Activated B cell treated with CpG ODN at 0.5 μM for 24 hours (primary cell): ENCODE data around the gene AMPD3. TPM values are rescaled to one million over a fixed set of nuclear protein-coding genes. Genes with fewer than 3 reads are reported as not detected.
A peak's percentile ranks its signal among the peaks of the same experiment; 100 is the strongest.
"Not testable (repeated sequence)": the region's sequence is repeated elsewhere in the genome, so short reads cannot be mapped to it uniquely, and the experiment has no call there.

ENCODE experiments used
- ATAC-seq: fragments of 200-7000 bp; cut with Tn5 transposase; one replicate; pipeline ENCODE4 v1.10.0; 2021; ENCODE audit warnings: low read depth, mild to moderate bottlenecking, moderate library complexity
- CTCF ChIA-PET: fragments of 350-600 bp; sonication (Branson Sonifier 250); formaldehyde crosslinking; loops from one replicate; lab custom pipeline; 2021; ENCODE audit warnings: antibody characterized with exemption; lab: Charles Lee
- POLR2A ChIA-PET: fragments of 350-600 bp; sonication (Branson Sonifier 250); formaldehyde crosslinking; loops from one replicate; lab custom pipeline; 2021; ENCODE audit warnings: antibody characterized with exemption; lab: Charles Lee
- DNase-seq: peaks from one replicate; pipeline ENCODE4 v3.0.0; 2022
- H3K27ac Mint-ChIP-seq: one replicate; pipeline ENCODE4 v1.8.0; 2020; ENCODE audit warnings: mixed read lengths
- H3K27me3 Mint-ChIP-seq: one replicate; pipeline ENCODE4 v1.8.0; 2021; ENCODE audit warnings: mixed read lengths
- H3K36me3 Mint-ChIP-seq: one replicate; pipeline ENCODE4 v1.8.0; 2021; ENCODE audit warnings: low read depth, mixed read lengths
- H3K4me1 Mint-ChIP-seq: one replicate; pipeline ENCODE4 v1.8.0; 2021; ENCODE audit warnings: mixed read lengths
- H3K4me3 Mint-ChIP-seq: one replicate; pipeline ENCODE4 v1.8.0; 2020; ENCODE audit warnings: mild to moderate bottlenecking, mixed read lengths
- H3K9me3 Mint-ChIP-seq: one replicate; pipeline ENCODE4 v1.8.0; 2020; ENCODE audit warnings: mixed read lengths
- intact Hi-C: fragments of 100-400 bp; cut with micrococcal nuclease; formaldehyde crosslinking; loops from one replicate; pipeline ENCODE4 v1.15.1; 2024
- total RNA-seq: library from RNA; stranded (reverse); gene quantifications from 2 replicates; pipeline ENCODE4 v1.2.3, GENCODE V29; 2022
- TF ChIP-seq, protein P1 (sequence below): fragments of 200-600 bp; IDR thresholded peaks from one replicate; pipeline ENCODE4 v1.8.0; 2022; ENCODE audit warnings: antibody characterized with exemption, mild to moderate bottlenecking

Gene AMPD3
- total RNA-seq, 1 donor from 2014 or later: 116 TPM

DNA sequence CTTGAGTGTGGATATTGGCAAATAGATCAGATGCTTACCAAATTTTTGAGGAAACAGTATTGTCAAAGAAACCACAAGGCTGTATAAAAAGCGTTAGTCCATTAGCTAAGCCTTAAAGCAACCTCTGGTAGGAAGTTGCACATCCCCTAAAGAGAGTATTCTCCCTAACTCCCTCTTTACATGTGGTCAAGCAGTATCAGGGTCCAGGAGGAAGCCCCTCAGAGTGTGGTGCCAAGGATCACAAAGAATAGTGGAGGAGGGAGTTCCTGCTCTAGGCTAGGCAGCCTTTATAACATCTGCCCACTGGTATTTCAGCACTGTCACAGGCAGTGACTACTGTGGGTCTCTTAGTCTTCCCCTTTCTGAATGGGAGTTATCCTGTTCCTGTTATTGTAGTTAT lies 18.8 kb upstream of the AMPD3 start:
- POLR2A ChIA-PET: interaction anchor here (1.1 to 2.1 kb wide), 2 partner anchors 15 to 23 kb away, joined by 4 to 6 read pairs; no protein-coding TSS in a partner anchor
- no peaks in the 10 kb centered on the region for H3K36me3 Mint-ChIP-seq
- CTCF ChIA-PET: interaction anchor here (2.0 kb wide), 1 partner anchor 23 kb away, joined by 12 read pairs; no protein-coding TSS in a partner anchor
- intact Hi-C loops: loop anchor here (2.0 kb wide), 1 partner anchor 15 kb away; no protein-coding TSS in a partner anchor
- ATAC-seq (no peak), DNase-seq (no peak)
- peaks cover 23% of the 10 kb centered on the region for H3K4me1 Mint-ChIP-seq
- no peaks in the 10 kb centered on the region for H3K27me3 Mint-ChIP-seq
- TF ChIP-seq, protein P1, sequence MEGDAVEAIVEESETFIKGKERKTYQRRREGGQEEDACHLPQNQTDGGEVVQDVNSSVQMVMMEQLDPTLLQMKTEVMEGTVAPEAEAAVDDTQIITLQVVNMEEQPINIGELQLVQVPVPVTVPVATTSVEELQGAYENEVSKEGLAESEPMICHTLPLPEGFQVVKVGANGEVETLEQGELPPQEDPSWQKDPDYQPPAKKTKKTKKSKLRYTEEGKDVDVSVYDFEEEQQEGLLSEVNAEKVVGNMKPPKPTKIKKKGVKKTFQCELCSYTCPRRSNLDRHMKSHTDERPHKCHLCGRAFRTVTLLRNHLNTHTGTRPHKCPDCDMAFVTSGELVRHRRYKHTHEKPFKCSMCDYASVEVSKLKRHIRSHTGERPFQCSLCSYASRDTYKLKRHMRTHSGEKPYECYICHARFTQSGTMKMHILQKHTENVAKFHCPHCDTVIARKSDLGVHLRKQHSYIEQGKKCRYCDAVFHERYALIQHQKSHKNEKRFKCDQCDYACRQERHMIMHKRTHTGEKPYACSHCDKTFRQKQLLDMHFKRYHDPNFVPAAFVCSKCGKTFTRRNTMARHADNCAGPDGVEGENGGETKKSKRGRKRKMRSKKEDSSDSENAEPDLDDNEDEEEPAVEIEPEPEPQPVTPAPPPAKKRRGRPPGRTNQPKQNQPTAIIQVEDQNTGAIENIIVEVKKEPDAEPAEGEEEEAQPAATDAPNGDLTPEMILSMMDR: no peak
- H3K9me3 Mint-ChIP-seq: peaks cover 4% of the 10 kb centered on the region
- H3K4me3 Mint-ChIP-seq: no peak overlapping the region
- peak overlapping the region; percentile 68 for H3K27ac Mint-ChIP-seq

DNA sequence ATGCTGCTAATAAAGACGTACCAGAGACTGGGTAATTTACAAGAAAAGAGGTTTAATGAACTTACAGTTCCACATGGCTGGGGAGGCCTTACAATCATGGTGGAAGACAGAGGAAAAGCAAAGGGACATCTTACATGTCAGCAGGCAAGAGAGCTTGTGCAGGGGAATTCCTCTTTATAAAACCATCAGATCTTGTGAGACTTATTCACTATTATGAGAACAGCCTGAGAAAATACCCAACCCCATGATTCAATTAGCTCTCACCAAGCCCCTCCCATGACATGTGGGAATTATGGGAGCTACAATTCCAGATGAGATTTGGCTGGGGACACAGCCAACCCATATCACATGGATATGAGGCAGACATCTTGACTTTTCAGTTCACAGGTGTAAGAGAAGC lies 18.4 kb upstream of the AMPD3 start:
- peak overlapping the region; percentile 68 for H3K27ac Mint-ChIP-seq
- POLR2A ChIA-PET: interaction anchor here (1.1 to 2.1 kb wide), 2 partner anchors 15 to 23 kb away, joined by 4 to 6 read pairs; no protein-coding TSS in a partner anchor

DNA sequence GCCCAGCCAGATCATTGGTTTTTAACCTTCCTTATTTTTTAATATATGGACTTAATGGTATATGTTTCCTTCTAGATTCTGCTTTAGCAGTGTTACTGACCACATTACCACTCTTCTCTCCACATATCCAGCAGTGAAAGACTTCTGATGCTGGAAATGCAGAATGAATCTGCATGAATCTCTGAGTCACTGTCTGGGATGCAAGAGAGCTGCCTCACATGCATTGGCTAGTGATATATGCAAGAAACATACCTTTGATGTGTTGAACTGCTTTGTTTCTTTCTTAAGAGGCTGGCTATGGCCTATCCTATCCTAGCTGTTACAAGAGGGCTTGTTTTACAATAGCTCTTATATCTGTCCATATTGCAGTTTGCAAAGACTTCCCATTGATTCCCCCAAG lies 16.6 kb upstream of the AMPD3 start:
- Mint-ChIP-seq H3K27ac (no peak overlapping the region), H3K4me3 (no peak overlapping the region), H3K36me3 (no peaks in the 10 kb centered on the region), H3K27me3 (no peaks in the 10 kb centered on the region), H3K4me1 (peaks cover 44% of the 10 kb centered on the region), H3K9me3 (no peaks in the 10 kb centered on the region)
- TF ChIP-seq, protein P1: no peak
- CTCF ChIA-PET: no interaction called here
- intact Hi-C loops: no loop called here
- POLR2A ChIA-PET: interaction anchor here (6.1 kb wide), 1 partner anchor 15 kb away, joined by 159 read pairs; the partner anchor contains the start of gene AMPD3
- ATAC-seq: no peak
- no peak for DNase-seq

More for the DNA sequence above, 18.4 kb upstream of the AMPD3 start:
- H3K4me1 Mint-ChIP-seq: peaks cover 27% of the 10 kb centered on the region
- not testable (repeated sequence) for H3K27me3 Mint-ChIP-seq, DNase-seq, ATAC-seq, H3K4me3 Mint-ChIP-seq, H3K36me3 Mint-ChIP-seq, H3K9me3 Mint-ChIP-seq
- CTCF ChIA-PET: interaction anchor here (2.0 kb wide), 1 partner anchor 23 kb away, joined by 12 read pairs; no protein-coding TSS in a partner anchor
- intact Hi-C loops: loop anchor here (2.0 kb wide), 1 partner anchor 14 kb away; no protein-coding TSS in a partner anchor

DNA sequence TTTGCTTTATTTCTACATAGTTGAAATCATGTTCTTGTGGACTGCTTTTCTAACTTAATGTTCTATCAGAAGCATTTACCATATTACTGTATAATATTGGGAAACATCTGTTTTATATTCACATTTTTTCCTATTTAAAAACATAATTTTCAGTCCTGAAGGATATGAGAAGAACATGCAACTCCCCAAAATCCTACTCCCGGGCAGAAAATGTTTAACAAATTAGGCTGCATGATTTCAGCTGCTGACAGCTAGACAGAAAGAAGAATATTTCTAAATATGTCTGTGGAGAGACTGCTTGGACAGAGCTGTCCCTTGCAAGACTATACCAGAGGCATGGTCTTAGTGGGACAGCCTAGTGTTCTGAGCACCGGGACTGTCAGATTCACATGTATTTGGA lies 15.7 kb upstream of the AMPD3 start:
- H3K27ac Mint-ChIP-seq: peak overlapping the region; percentile 4
- TF ChIP-seq, protein P1: no peak
- H3K36me3 Mint-ChIP-seq: no peaks in the 10 kb centered on the region
- no peak overlapping the region for H3K4me3 Mint-ChIP-seq
- DNase-seq (no peak), ATAC-seq (no peak)
- POLR2A ChIA-PET: interaction anchor here (6.1 kb wide), 1 partner anchor 15 kb away, joined by 159 read pairs; the partner anchor contains the start of gene AMPD3
- H3K9me3 Mint-ChIP-seq: no peaks in the 10 kb centered on the region
- CTCF ChIA-PET: no interaction called here
- intact Hi-C loops: no loop called here
- peaks cover 48% of the 10 kb centered on the region for H3K4me1 Mint-ChIP-seq
- H3K27me3 Mint-ChIP-seq: no peaks in the 10 kb centered on the region

DNA sequence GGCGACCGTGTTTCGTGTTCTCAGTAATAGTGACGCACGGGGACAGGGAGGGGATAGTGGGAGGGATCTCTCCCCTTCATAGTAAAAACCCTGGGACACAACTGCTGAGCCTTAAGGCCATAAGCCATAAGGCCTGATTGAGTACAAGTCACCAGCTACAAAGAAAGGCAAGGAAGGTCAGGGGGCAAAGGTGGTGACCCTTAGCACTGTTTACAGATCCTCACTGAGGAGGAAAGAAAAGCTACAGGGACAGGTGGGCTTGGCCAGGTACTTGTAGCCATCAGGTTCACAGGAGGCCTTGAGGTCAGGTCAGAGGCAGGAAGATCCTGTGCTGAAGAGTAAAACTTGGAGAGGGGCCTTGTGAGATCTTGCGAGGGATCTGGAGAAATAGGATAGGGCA lies 15.1 kb upstream of the AMPD3 start:
- CTCF ChIA-PET: interaction anchor here (1.2 kb wide), 1 partner anchor 101 kb away, joined by 3 read pairs; the partner anchor contains the start of gene RNF141
- DNase-seq (no peak), ATAC-seq (no peak)
- H3K27me3 Mint-ChIP-seq: no peaks in the 10 kb centered on the region
- intact Hi-C loops: no loop called here
- POLR2A ChIA-PET: interaction anchor here (1.3 to 6.1 kb wide), 4 partner anchors 14 to 101 kb away, joined by 3 to 159 read pairs (median 28); partner anchors contain the start of genes AMPD3 and RNF141
- peaks cover 53% of the 10 kb centered on the region for H3K4me1 Mint-ChIP-seq
- TF ChIP-seq, protein P1: no peak
- H3K4me3 Mint-ChIP-seq: no peak overlapping the region
- H3K36me3 Mint-ChIP-seq: no peaks in the 10 kb centered on the region
- H3K9me3 Mint-ChIP-seq: no peaks in the 10 kb centered on the region
- no peak overlapping the region for H3K27ac Mint-ChIP-seq
